GM12801 (cell line): ENCODE data around the gene IL36G.

ENCODE experiments used
- TF ChIP-seq, protein P1 (sequence below): IDR thresholded peaks from one replicate; pipeline ENCODE4 v1.5.1; 2011; ENCODE audit warnings: control low read depth; ENCODE audit not compliant: insufficient read length; ENCODE audit errors: extremely low read depth

Gene IL36G

DNA sequence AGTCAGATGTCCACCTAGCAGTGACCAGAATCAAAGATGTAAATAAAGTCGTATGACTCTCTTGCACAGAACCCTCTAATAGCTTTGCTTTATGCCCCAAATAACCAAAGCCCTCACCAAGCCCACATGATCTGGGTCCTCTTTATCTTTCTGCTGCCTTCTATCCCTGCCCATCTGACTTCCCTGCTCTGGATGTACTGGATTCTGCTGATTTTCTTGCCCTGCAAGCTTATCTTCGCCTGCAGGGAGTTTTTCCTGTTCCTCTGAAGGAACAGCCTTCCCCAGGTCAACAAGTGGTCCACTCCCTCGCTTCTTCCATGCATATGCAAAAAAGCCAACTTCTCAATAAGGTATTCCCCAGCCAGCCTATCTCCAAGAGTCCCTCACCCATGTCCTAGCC, 56.2 kb downstream of the IL36G start:
- TF ChIP-seq, protein P1, sequence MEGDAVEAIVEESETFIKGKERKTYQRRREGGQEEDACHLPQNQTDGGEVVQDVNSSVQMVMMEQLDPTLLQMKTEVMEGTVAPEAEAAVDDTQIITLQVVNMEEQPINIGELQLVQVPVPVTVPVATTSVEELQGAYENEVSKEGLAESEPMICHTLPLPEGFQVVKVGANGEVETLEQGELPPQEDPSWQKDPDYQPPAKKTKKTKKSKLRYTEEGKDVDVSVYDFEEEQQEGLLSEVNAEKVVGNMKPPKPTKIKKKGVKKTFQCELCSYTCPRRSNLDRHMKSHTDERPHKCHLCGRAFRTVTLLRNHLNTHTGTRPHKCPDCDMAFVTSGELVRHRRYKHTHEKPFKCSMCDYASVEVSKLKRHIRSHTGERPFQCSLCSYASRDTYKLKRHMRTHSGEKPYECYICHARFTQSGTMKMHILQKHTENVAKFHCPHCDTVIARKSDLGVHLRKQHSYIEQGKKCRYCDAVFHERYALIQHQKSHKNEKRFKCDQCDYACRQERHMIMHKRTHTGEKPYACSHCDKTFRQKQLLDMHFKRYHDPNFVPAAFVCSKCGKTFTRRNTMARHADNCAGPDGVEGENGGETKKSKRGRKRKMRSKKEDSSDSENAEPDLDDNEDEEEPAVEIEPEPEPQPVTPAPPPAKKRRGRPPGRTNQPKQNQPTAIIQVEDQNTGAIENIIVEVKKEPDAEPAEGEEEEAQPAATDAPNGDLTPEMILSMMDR = no peak
